Amniotic stem cell (primary cell): ENCODE results near the gene ASIP.
A peak's percentile ranks its signal among the peaks of the same experiment; 100 is the strongest.
"Not testable (repeated sequence)": the region's sequence is repeated elsewhere in the genome, so short reads cannot be mapped to it uniquely, and the experiment has no call there.

Experiments
- DNase-seq: peaks from one replicate; lab custom pipeline; 2025; lab: John Stamatoyannopoulos, UW

The ASIP gene

GRCh38 chr20:34240693-34241615 lies at the start of gene ASIP:
TSS of gene ASIP (plus strand) at chr20:34241423. CDS start at chr20:34260375, 18,952 bp downstream.
- no peak for DNase-seq

- DNase-seq = no peak
Observed at GRCh38 chr20:34193051-34193450, 48.2 kb upstream of the ASIP start.

GRCh38 chr20:34199183-34199582 lies 42.0 kb upstream of the ASIP start:
- DNase-seq = no peak

GRCh38 chr20:34200023-34200422 lies 41.2 kb upstream of the ASIP start:
- no peak for DNase-seq

GRCh38 chr20:34201531-34201930 lies 39.7 kb upstream of the ASIP start:
- DNase-seq = no peak

GRCh38 chr20:34205172-34205880 lies 35.9 kb upstream of the ASIP start:
- DNase-seq = not testable (repeated sequence)

- no peak for DNase-seq
Observed at GRCh38 chr20:34209111-34209510, 32.1 kb upstream of the ASIP start.

GRCh38 chr20:34210271-34210670 lies 31.0 kb upstream of the ASIP start:
- DNase-seq = no peak

GRCh38 chr20:34211591-34211990 lies 29.6 kb upstream of the ASIP start:
- no peak for DNase-seq

- DNase-seq = no peak
Observed at GRCh38 chr20:34213213-34213612, 28.0 kb upstream of the ASIP start.

- DNase-seq = peak; percentile 54
Observed at GRCh38 chr20:34215711-34216381, 25.4 kb upstream of the ASIP start.

- no peak for DNase-seq
Observed at GRCh38 chr20:34216382-34216742, 24.9 kb upstream of the ASIP start.

GRCh38 chr20:34220561-34220960 lies 20.7 kb upstream of the ASIP start:
- DNase-seq = no peak

- peak; percentile 81 for DNase-seq
Observed at GRCh38 chr20:34222208-34222607, 19.0 kb upstream of the ASIP start.

GRCh38 chr20:34224251-34224650 lies 17.0 kb upstream of the ASIP start:
- DNase-seq = not testable (repeated sequence)

GRCh38 chr20:34231634-34232033 lies 9.6 kb upstream of the ASIP start:
- no peak for DNase-seq

GRCh38 chr20:34232494-34233087 lies 8.6 kb upstream of the ASIP start:
- DNase-seq = no peak

- DNase-seq = no peak
Observed at GRCh38 chr20:34233687-34234086, 7.5 kb upstream of the ASIP start.

- DNase-seq = no peak
Observed at GRCh38 chr20:34235875-34236274, 5.3 kb upstream of the ASIP start.

GRCh38 chr20:34237942-34238341 lies 3.3 kb upstream of the ASIP start:
- no peak for DNase-seq

GRCh38 chr20:34240121-34240520 lies 1.1 kb upstream of the ASIP start:
- DNase-seq = no peak

GRCh38 chr20:34242015-34242414 lies 792 bp downstream of the ASIP start:
- DNase-seq = not testable (repeated sequence)
